Keratinocyte (primary cell): ENCODE results near the gene JMJD1C.

Experiments
- CTCF ChIP-seq, 3 experiments: IDR thresholded peaks in 1 of 3; conservative IDR thresholded peaks in 1 of 3; optimal IDR thresholded peaks in 1 of 3; 2 replicates in 2 of 3; 3 replicates in 1 of 3; pipeline versions ENCODE3 to v1.5.1; 2011; ENCODE audit warnings: low read length in 3 of 3, mild to moderate bottlenecking in 3 of 3, moderate library complexity in 2 of 3, control low read depth in 1 of 3, inconsistent platforms in 1 of 3; ENCODE audit not compliant: insufficient read depth in 2 of 3; ENCODE audit errors: extremely low read depth in 1 of 3
- EZH2 ChIP-seq: IDR thresholded peaks from one replicate; pipeline ENCODE4 v1.6.1; 2012; ENCODE audit warnings: inconsistent platforms, mild to moderate bottlenecking, low read length, moderate library complexity

GRCh38 chr10:63483983-63484382, 18.2 kb upstream of the JMJD1C start:
- no peak for TF ChIP-seq CTCF (optimal IDR thresholded peaks at IDR 0.05 in 1 of 3, IDR thresholded peaks at IDR 0.05 in 1 of 3, conservative IDR thresholded peaks at IDR 0.05 in 1 of 3; ENCODE audit: extremely low read depth in 1 of 3, insufficient read depth in 2 of 3, low read length in 3 of 3)
- TF ChIP-seq EZH2 = no peak
